ENCODE measurements around the gene CWC27. TPM values are rescaled to one million over a fixed set of nuclear protein-coding genes. Genes with fewer than 3 reads are reported as not detected.

CWC27 gene
- total RNA-seq, 2 experiments from 2014 or later = 37.5 to 38.0 TPM

DNA sequence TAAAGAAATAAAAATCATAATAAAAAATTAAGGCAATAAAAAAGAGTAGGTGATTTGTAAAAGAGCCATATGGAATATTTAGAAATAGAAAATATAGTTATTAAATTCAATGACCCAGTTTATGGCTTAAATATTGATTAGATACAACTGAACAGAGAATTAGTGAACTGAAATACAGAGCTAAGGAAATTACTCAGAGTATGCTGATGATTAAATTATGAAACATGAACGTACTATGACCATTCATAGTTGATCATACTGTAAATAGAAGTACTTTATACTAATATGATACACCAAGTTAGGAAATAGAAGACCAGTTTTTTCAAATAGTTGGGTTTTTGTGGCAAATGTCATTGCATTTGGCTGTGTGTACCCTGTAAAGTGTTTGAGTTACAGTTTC lies 194.5 kb downstream of the CWC27 start:
- CTCF ChIA-PET = no interaction called here
- POLR2A ChIA-PET = no interaction called here

DNA sequence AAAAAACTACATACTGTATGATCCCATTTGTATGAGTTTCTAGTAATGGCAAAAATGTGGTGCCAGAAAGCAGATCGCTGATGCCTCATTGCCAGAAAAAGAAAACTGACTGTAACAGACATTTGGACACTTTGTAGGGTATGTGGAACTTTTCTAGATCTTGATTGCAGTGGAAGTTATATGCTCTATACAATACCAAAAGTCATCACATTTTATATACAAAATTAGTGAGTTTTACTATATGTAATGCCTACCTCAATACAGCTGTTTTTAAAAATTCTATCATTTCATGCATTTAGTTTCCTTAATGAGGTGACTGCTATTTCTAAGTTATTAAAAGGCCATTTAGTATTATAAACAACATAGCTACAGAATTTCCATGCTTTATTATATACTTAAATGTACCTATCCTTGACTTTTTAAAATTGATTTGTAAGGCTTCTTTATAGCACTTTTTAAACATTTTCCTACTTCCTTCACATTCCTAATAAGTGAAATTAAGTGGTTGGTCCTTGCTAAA lies 199.9 kb downstream of the CWC27 start:
- ChIA-PET POLR2A (no interaction called here), CTCF (no interaction called here)

DNA sequence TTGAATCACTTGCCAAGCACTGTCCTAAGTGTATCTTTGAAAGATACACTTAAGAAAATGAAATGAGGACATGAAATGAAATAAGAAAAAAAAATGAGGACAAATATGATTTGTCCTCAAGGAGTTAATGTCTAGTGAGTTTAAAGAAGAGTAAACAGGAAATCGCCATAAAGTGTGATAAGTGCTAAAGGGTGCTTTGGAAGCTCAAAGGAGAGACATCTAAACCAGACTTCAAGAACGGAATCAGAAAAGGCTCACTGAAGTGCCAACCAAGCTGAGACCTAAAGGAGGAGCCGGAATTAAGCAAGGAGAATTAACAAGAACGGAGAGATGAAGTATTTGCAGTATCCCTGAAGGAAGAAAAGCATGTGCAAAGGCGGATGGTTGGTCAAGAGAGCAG lies 200.8 kb downstream of the CWC27 start:
- POLR2A ChIA-PET = no interaction called here
- CTCF ChIA-PET = no interaction called here

DNA sequence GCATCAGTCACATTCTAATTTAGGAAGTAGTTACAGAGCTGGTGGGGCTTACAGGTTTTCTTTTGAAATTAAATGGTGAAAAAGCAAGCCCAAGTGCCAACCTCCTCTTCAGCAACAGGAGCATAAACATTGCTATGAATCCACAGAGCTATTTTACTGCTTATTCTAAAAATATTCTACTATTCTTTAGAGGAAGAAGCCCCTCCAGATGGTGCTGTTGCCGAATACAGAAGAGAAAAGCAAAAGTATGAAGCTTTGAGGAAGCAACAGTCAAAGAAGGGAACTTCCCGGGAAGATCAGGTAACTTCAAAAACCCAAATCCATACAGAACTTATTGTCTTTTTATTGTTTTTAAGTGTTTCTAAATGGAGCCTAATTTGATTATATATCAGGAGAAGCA lies 202.8 kb downstream of the CWC27 start:
- POLR2A ChIA-PET = no interaction called here
- CTCF ChIA-PET = no interaction called here

DNA sequence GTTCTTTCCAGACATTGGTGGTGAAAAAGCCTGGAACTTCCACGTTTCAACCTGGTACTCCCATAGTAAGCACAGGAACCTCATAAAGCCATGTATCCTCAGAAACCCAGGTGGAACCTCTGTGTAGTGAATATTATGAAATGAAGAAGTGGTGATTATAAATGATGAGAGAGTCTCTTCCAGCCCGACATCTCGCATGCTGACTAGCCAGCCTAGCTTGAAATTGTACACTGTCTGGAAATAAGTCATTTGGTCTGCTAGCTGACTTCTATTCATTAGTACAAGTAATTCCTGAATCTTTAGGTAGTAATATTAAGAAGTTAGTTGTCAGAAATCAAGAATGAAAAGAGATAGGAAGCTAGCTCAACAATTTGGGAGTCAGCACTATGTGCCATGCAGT lies 203.3 kb downstream of the CWC27 start:
- ChIA-PET CTCF (no interaction called here), POLR2A (no interaction called here)

DNA sequence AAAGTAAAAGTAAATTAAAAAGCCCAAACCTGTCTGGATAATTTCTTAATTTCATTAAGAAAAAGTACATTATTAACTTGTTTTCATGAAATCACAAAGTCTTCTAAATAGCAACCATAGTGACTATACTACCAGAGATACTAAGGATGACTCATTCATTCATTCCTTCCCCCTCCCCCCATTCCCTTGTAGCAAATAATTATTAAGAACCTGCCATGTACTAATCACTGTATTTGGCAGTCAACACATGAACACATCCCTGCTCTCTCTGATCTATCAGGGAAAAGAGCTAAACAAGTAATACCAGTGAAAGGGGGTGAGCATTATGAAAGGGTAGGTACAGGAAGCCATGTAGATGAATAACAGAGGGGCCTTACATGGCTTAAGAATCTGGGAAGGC lies 203.9 kb downstream of the CWC27 start:
- CTCF ChIA-PET = no interaction called here
- POLR2A ChIA-PET = no interaction called here

DNA sequence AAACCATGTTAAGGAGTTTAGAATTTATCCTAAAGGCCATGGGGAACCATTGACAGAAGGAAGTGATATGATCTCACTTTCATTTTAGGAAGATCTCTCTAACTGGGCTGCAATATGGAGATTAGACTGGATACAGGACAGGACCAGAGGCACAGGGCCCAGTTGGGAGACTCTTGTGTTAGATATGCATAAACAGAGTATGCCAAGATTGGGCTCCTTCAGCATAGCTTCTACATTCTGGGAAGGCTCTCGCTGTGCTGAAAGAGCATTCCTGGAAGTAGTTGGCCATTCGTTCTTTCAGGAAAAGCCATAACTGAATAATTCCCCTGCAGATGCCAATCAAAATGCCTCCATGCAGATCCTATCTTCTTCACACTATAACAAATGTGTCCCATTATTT lies 204.5 kb downstream of the CWC27 start:
- ChIA-PET CTCF (no interaction called here), POLR2A (no interaction called here)

DNA sequence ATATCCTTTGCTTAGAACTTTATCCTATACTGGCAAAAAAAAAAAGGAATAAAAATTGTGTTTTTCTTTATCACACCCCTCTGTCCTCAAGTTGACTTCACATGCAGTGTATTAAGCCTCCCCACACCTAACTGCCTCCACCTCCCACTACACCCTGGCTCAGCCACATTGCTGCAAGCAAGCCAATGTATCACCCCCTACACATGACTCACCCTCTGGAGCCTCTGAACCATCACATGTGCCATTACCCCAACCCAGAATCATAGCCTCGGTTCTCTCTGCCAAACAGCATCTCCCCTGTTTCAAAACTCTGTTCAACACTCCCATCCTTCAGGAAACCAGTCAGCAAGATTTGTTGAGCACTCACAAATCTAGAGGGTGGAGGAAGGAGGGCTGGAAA lies 209.0 kb downstream of the CWC27 start:
- CTCF ChIA-PET = no interaction called here
- POLR2A ChIA-PET = no interaction called here

DNA sequence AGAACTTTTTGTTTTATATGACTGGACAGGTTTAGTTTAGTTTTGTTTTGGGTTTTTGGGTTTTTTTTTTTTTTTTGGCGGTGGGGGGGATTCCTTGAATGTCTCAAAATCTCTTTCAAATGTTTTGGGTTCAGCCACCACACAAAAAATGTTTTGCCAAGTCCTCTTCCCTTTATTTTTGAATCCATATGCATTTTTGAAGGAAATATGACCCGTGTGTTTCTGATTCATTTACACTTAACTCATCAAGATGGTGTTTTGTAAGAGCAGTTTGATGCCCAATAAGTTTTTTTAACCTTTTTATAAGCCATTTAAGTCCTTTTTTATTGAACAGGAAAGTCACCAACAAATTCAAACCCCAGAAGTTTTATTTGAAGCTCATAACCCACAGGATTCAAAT lies 209.8 kb downstream of the CWC27 start:
- CTCF ChIA-PET = no interaction called here
- POLR2A ChIA-PET = no interaction called here

DNA sequence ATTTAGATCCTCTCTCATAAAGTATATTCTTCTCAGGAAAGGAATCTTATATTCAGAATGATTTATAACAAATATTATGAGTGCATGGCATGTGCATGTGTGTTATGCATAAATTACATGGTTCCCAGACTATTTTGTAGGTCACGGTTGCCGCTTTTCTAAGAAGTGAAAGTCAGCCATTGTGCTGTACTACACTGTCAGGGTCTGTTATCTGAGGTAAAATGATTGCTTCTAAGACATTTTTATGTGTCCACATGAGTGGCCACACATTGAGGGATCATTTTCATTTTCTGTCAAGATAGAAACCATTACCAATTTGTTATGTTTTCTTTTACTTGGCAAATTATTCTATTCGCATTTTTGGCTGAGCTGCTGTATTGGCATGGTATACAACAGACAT lies 210.8 kb downstream of the CWC27 start:
- ChIA-PET POLR2A (no interaction called here), CTCF (no interaction called here)

DNA sequence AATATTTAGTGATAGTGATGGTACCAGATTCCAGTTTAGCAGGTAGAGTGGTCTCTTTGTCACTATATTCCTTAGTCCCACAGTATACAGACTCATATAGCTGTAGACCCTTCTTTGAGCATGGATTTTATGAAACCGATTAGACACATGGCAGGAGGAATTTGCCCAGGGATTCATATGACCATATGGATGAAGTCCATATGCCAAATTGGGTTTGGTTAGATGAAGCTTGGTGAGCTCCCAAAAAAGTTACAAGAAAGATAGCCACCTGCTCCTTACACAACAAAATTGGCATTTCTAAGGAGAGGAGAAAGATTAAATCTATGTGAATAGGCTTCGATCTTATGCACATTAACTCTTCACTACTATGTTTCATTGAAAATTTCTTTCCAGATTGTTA lies 211.4 kb downstream of the CWC27 start:
- POLR2A ChIA-PET = no interaction called here
- CTCF ChIA-PET = no interaction called here

DNA sequence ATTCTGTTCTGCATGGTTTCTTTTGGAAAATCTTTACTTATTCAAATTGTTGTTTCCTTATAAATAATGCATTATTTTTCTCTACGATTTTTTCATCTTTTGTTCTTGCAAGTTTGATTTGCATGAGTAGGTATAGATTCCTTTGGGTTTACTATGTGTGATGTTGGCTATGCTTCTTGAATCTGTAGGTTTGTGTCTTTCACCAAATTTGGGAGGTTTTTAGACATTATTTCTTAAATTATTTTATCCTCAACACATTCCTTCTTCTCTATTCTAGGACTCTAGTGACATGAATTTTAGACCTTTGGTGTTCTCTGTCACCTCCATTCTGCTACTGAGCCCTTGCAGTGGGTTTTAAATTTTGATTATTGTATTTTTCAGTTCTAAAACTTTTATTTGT lies 219.0 kb downstream of the CWC27 start:
- ChIA-PET CTCF (no interaction called here), POLR2A (no interaction called here)

DNA sequence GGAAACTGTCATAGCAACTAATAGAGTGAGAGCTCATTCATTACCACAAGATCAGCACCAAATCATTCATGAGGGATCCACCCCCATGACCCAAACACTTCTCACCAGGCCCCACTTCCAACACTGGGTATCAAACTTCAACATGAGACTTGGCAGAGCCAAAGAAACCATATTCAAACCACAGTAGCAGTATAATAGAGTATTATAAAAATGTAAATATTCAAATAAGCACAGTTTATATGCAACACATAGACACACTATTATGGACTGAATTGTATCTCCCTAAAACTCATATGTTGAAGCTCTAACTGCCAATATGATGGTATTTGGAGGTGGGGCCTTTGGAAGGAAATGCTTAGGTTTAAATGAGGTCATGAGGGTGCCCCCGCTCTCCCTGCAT lies 240.5 kb downstream of the CWC27 start:
- POLR2A ChIA-PET = no interaction called here
- CTCF ChIA-PET = no interaction called here

DNA sequence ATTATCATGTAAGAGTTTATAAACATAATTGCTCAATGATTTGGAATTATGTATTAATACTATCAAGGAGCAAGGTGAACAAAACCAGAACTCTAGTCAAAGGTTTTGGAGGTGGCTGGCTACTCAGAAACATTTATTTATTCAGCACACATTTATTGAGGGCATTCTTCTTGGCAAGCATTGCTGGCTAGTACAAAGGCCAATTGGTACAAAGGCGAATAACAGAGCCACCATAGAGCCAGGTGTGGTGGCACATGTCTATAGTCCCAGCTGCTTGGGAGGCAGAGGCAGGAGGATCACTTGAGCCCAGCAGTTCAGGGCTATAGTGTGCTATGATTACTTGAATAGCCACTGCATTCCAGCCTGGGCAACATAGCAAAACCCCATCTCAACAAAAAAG lies 242.1 kb downstream of the CWC27 start:
- POLR2A ChIA-PET = no interaction called here
- CTCF ChIA-PET = no interaction called here

DNA sequence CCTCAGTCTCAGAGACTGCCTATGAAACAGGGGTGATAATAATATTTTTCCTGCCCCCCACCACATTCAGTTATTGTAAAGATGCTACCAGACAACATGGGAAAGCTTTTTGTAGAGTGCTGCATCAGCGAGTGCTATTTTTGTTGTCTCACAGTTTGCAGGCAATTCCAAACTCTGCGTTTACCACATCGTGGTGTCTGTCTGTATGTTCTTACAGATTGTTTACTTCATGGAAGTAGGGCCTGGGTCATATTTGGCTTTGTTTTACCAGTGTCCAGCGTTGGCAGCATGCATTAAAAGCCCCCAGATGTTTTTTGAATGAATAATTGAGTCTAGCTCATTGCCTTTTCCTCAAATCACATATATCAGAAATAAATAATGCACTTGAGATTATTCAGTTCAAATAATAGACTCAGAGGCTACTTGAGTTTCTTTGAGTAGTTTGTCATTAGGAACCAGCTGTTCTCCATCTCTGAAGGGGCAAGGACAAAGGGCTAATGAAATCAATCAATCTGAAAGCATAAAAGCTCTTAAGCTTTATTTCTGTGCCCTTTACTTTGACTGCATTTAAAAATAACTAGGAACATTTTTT lies 243.7 kb downstream of the CWC27 start:
- CTCF ChIA-PET = interaction anchor here (0.6 kb wide), 1 partner anchor 440 kb away, joined by 4 read pairs; no protein-coding TSS in a partner anchor
- POLR2A ChIA-PET = no interaction called here

DNA sequence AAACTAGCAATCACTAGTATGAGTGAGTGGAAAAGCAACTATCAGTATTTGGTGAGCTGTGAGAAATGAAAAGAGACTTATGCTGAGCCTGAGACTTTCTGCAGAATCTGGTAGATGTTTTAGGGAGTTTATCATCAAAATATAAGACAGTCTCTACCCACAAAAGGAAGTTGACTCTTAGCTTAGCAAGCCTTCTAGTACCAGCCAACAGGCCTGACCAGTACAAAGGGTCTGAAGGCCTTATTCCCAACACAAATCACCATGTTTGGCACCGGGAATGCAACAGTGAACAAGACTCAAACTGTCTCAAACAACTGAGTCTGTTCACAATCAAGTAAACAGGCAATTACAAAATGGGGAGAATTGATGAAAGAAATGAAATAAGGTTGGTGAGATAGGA lies 244.4 kb downstream of the CWC27 start:
- CTCF ChIA-PET = interaction anchor here (1.2 kb wide), 1 partner anchor 11 kb away, joined by 3 read pairs; no protein-coding TSS in a partner anchor
- POLR2A ChIA-PET = no interaction called here

DNA sequence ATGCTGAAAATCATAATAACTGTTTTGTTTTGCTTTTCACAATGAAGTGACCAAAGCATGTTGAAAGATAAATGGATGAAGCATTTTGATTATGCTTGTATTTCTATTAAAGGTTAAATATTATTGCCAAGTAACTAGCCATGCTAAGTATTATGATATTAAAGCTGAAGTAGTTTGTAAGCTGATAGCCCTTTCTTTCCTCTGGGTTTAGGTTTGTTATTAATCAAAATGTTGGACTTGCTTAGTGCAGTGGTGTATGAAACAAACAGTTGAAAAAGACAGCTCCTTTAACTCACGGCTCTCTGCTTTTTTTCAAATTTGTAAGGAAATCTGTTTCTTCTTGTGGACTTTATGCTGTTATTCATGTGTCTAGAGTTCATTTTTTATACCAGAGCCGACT lies 246.0 kb downstream of the CWC27 start:
- ChIA-PET CTCF (no interaction called here), POLR2A (no interaction called here)

DNA sequence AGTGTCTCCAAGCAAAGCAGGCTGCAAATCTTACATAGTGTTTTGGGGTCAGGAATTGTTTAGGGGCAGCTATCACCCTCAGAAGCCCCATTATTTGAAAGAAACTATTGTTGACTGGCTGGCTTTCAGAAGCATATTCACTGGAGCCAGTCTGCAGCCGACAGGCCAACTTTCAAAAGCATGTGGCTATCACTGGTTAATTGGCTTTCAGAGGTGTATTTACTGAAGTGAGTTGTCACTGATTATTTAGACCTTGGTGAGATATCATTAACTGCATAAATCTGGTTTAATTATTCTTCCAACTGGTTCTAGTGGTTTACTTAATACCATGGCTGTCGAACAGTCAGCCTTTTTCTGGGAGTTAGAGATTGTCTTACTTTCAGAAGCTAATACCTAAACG lies 247.0 kb downstream of the CWC27 start:
- ChIA-PET POLR2A (no interaction called here), CTCF (no interaction called here)

DNA sequence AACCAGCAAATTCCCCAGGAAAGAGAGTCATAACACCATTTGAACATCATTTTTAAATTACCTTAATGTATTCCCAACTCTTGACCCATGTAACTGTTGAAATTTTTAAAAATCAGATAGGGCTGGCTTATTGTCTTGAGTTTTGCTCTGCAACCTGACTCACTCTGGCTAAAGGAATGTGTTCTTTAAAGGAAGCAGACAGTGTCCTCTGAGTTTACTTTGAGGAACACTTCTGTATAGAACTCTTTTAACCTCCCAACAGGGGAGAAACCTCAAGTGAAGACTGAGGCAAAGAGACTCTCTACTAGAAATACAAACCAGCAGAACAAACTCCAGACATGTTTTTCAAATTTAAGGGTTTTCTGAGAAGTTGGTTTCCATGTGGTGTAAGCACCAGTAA lies 248.9 kb downstream of the CWC27 start:
- CTCF ChIA-PET = no interaction called here
- POLR2A ChIA-PET = no interaction called here

DNA sequence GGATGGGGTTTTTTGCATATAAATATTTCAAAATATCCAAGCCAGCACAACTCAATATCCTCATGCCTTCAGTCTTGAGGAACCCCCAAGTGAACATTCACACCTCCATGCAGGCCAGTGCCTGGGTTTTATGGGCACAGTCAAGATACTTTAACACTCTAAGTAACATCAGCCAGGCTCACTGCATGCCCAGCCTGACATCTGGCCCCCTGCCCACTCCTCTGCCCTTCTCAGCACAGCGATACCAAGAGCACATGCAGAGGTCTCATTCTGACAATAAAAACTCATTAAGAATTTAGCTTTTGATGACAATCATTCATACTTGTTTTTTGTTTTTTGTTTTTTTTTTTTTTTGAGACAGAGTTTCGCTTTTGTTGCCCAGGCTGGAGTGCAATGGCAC lies 250.0 kb downstream of the CWC27 start:
- CTCF ChIA-PET = no interaction called here
- POLR2A ChIA-PET = no interaction called here

DNA sequence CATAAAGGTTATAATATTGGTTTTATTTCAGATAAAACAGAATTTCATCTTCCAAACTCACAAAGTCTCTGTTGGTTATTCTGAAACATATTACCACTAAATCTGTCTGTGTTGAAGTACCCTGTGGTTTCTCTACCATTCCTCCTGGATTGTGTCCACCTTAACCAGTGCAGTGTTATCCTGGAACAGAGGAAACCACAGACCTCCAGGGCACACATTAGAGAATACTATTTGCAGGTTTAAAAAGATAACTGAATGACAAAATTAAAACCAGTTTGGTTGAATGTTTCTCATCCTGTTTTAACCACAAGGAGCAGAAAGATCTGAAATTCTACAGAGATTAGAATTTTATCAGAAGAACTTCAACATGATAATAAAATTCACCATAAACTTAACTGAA lies 251.8 kb downstream of the CWC27 start:
- POLR2A ChIA-PET = no interaction called here
- CTCF ChIA-PET = no interaction called here

DNA sequence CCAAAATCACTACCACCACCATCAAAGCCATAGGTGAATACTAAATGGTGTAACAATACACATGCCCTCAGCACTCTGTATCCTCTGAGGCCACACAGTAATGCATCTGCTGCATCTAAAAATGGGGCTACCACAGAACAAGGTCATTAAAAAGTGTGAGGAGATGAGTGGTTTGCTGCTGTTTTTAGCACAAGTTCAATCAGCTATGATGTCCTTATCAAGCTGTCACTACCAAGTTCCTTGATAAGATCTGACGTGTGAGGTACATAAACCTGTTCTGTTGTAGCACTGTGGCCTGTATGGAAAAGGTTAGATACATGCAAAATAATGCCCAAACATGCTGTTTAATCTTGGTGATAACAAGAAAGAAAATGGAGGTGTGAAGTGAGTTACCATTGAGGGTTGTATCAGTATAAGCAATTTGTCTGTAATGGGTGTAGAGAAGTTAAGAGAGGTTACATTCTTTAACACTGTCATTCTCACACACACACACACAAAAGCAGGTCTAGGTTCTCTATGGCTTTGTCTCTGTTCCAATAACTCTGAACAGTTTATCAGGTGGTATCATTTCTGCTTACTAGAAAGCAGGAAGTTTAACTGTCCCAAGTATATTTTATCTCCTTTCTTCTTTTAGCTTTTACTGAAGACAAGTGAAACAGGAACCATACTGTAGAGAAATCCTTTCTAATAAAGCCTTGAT lies 252.9 kb downstream of the CWC27 start:
- ChIA-PET POLR2A (no interaction called here), CTCF (no interaction called here)

Measured in activated CD8-positive, alpha-beta memory T cell treated with anti-CD3 and anti-CD28 coated beads for 36 hours (primary cell).